Measurements from ENCODE around the gene ZNF697.
"Not testable (repeated sequence)": the region's sequence is repeated elsewhere in the genome, so short reads cannot be mapped to it uniquely, and the experiment has no call there.

ZNF697 gene

GRCh38 chr1:119602789-119603188, 45.3 kb downstream of the ZNF697 start:
- not testable (repeated sequence) for DNase-seq (ENCODE audit: low read depth, low spot score)

- DNase-seq (ENCODE audit: low read depth, low spot score), result no peak
These were observed 45.9 kb downstream of the ZNF697 start for GRCh38 chr1:119602169-119602568.

DNA sequence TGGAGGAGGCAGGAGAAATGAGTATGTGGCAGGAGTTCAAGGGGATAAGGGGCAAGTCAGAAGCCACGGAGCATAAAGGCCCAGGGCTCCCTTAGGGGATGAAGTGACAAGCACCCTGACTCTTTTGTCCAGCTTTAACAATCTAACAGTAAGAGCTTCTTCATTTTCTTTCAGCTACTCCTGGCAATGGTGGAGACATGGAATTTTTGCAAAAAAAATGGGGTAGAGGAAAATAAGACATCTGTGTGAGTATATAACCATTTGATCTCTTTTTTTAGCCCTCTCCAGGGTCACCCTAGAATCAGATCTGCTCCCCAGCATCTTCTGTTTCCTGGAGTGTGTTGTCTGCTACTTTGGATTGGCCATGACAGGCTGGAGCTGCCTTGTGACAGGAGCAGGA, 47.1 kb downstream of the ZNF697 start:
- no peak for DNase-seq (ENCODE audit: low read depth, low spot score)

DNA sequence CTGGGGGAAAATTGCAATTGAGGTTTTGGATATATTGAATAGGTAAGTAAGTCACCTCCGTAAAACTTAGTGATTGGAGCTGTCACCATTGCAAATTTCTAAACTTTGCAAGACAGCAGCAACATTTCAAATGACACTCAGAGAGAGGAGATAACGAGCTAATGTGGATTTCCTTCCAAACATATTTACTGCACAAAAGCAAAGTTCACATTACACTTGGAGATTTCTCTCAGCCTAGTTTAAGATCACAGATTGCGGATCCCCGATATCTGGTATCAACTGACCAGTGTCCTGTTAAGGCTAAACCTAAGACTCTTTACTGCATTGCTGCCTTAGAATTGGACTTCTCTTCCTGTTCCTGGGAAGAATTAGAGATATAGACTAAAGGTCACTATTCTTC, 47.5 kb downstream of the ZNF697 start:
- no peak for DNase-seq (ENCODE audit: low read depth, low spot score)

- no peak for DNase-seq (ENCODE audit: low read depth, low spot score)
These were observed 52.5 kb downstream of the ZNF697 start for GRCh38 chr1:119595606-119596005.

DNA sequence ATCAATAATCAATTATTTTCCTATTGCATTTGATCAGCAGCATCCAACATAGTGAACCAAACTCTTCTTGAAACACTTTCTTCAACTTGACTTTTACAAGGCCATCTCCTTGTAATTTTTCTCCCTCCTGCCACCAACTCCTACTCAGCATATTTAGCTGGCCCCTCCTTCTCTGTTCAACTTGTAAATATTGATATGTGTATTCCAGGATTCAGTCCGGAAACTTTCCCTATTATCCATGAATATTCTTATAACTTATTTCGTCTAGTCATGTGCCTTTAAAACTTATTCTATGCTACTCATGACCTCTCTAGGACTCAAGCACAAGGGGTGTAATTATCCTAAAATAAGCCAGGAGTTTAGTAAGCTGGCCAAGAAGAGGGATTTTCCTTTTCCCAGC, 52.9 kb downstream of the ZNF697 start:
- no peak for DNase-seq (ENCODE audit: low read depth, low spot score)

- no peak for DNase-seq (ENCODE audit: low read depth, low spot score)
These were observed 53.7 kb downstream of the ZNF697 start for GRCh38 chr1:119594376-119594775.

- no peak for DNase-seq (ENCODE audit: low read depth, low spot score)
These were observed 54.3 kb downstream of the ZNF697 start for GRCh38 chr1:119593805-119594204.

DNA sequence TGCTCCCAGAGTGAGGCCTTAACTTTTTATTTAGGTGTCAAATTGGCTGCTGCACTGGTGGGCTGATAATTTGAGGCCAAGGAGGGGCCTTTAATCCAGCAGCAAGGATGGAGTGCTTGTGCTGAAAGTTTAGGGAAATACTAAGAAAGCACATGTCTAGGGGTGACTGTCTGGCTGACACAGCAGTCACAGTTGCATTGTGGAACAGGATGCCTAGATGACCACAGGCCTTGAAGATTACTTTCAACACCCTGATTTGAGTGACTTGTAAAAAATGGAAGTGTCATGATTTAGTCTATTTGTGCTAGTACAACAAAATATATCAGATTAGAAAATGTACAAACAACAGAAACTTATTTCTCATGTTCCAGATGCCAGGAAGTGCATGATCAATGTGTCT, 57.7 kb downstream of the ZNF697 start:
- no peak for DNase-seq (ENCODE audit: low read depth, low spot score)

DNA sequence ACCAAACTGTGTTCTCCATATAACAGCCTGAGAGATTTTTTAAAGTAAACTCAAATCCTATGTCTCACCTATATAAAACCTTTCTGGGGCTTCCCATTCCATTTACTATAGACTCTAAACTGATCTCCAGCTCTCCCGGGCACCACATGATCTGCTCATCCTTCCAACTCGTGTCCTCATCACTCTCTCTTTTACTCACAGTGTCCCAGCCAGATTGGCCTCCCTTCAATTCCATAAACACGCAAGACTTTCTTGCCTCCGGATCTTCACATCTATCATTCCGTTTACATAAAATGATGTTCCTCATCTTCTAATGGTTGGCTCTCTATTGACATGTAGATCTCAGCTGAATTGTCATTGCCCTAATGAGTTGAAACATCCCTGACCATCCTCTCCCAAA, 59.4 kb downstream of the ZNF697 start:
- no peak for DNase-seq (ENCODE audit: low read depth, low spot score)

DNA sequence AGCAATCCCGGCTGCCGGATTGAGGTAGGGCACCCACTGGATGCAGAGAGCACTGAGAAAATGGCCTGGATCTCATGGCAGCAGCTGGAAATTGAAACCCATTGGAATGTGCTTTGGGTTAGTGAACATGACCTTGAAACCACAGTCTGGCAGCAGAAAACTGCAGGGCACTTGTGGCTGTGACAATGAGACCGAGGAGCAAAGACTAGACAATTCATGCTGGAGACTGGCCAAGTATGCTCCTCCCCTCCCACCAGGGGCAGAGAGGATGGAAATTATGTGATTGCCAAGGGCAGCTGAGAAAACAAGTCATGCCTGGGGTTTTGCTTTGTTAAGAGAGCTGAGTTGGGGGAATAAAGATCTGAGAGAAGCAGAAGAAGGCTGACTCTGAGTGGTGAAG, 60.7 kb downstream of the ZNF697 start:
- peak; percentile 90 for DNase-seq (ENCODE audit: low read depth, low spot score)

- DNase-seq (ENCODE audit: low read depth, low spot score), result not testable (repeated sequence)
These were observed 62.3 kb downstream of the ZNF697 start for GRCh38 chr1:119585801-119586200.

DNA sequence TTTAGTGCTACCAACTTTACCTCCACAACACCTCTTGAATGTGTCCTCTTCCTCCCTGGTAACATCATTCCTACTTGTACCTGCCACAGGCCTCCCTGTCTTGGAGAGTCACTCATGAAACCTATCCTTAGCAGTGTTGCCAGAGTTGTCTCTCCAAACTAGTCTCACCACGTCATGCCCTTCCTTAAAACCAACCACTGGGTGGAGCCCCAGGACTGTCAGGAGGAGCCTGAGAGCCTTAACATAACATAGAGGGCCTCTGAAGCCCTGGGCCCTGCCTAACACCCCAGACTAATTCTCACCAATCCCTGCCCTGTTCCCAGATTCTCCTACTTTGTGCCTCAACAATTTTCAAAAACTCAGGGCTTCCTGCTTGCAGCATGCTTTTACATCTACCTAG, 65.3 kb downstream of the ZNF697 start:
- peak; percentile 23 for DNase-seq (ENCODE audit: low read depth, low spot score)

GRCh38 chr1:119581076-119581475, 67.0 kb downstream of the ZNF697 start:
- DNase-seq (ENCODE audit: low read depth, low spot score), result not testable (repeated sequence)

GRCh38 chr1:119573886-119574285, 74.2 kb downstream of the ZNF697 start:
- no peak for DNase-seq (ENCODE audit: low read depth, low spot score)

DNA sequence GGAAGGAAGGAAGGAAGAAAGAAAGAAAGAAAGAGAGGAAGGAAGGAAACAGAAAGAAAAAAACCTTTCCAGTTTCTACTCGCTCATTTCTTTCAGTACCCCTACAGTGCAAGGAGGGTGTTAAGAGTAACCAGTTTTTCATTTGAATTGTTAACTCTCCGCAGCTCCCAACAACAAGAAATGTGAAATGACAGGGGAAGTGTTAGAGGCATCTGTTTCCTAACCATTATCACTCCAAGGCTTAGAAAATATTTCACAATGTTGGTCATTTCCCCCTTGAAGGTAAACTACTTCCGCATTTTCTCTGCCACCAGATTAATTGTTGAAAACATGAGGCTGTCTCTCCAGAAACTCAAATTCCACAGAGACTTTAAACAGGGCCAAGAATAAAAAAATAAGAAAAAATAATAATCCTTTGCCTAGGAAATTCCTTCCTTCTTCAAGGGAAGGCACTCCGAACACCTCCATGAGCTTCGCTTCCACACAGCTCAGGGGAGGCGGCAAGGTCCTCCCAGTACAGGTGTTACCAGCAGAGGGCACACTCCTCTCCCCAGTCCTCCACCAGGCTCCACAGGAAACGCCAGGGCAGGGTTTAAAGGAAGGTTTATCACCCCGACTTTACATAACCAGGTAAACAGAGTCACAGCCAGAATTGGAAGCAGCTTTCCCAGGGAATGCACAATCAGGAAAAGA, 78.0 kb downstream of the ZNF697 start:
- DNase-seq (ENCODE audit: low read depth, low spot score), result not testable (repeated sequence)
